IPS-NIHi7 (cell line): Measurements from ENCODE around the gene TMEM109.

Experiments used
- DNase-seq: peaks from one replicate; pipeline ENCODE4 v3.0.0; 2012; ENCODE audit warnings: mixed read lengths; ENCODE audit errors: extremely low spot score

Gene TMEM109

GRCh38 chr11:60970369-60970774, 56.4 kb downstream of the TMEM109 start:
- peak; percentile 81 for DNase-seq

GRCh38 chr11:60970890-60971289, 56.9 kb downstream of the TMEM109 start:
- DNase-seq = no peak

GRCh38 chr11:60971520-60971919, 57.6 kb downstream of the TMEM109 start, which contains the start of gene CD6:
Gene CD6 (plus strand): TSS chr11:60971680. CDS start chr11:60971866, 186 bp downstream.
- no peak for DNase-seq

- DNase-seq = no peak
Measured at GRCh38 chr11:60972182-60973030, 58.4 kb downstream of the TMEM109 start.
